H9 (cell line): Measurements from ENCODE around the gene JPH2. TPM values are rescaled to one million over a fixed set of nuclear protein-coding genes. Genes with fewer than 3 reads are reported as not detected.

ENCODE experiments used
- DNase-seq: peaks from one replicate; pipeline ENCODE4 v3.0.0-alpha.2; 2017
- H2AFZ ChIP-seq: one replicate; pipeline ENCODE4 v1.6.1; 2013; ENCODE audit warnings: mild to moderate bottlenecking, low read length, control low read depth, moderate library complexity
- H2AK5ac ChIP-seq: 2 replicates; pipeline ENCODE4 v1.6.1; 2013; ENCODE audit warnings: low read length, control low read depth, mixed read lengths; ENCODE audit not compliant: insufficient read length
- H2BK120ac ChIP-seq: one replicate; pipeline ENCODE4 v1.6.1; 2013; ENCODE audit warnings: low read depth, mild to moderate bottlenecking, low read length, control low read depth, inconsistent platforms; ENCODE audit not compliant: poor library complexity, severe bottlenecking
- H2BK12ac ChIP-seq: 2 replicates; pipeline ENCODE4 v1.6.1; 2013; ENCODE audit warnings: low read length, control low read depth, mixed read lengths, low read depth; ENCODE audit not compliant: insufficient read length
- H2BK15ac ChIP-seq: 2 replicates; pipeline ENCODE4 v1.6.1; 2013; ENCODE audit warnings: low read depth, low read length, control low read depth
- H2BK20ac ChIP-seq: one replicate; pipeline ENCODE4 v1.6.1; 2013; ENCODE audit warnings: low read depth, mild to moderate bottlenecking, low read length, control low read depth, inconsistent platforms; ENCODE audit not compliant: poor library complexity, severe bottlenecking
- H2BK5ac ChIP-seq: 2 replicates; pipeline ENCODE4 v1.6.1; 2013; ENCODE audit warnings: low read length, control low read depth, mixed read lengths; ENCODE audit not compliant: insufficient read length
- H3K14ac ChIP-seq: 2 replicates; pipeline ENCODE4 v1.6.1; 2013; ENCODE audit warnings: low read length, control low read depth; ENCODE audit not compliant: insufficient read depth
- H3K18ac ChIP-seq: 2 replicates; pipeline ENCODE4 v1.6.1; 2013; ENCODE audit warnings: low read depth, mild to moderate bottlenecking, mixed read lengths, low read length, control low read depth; ENCODE audit not compliant: insufficient read length
- H3K23ac ChIP-seq: 2 replicates; pipeline ENCODE4 v1.6.1; 2013; ENCODE audit warnings: low read length, control low read depth, mixed read lengths, low read depth; ENCODE audit not compliant: insufficient read length
- H3K23me2 ChIP-seq: 2 replicates; pipeline ENCODE4 v1.6.1; 2013; ENCODE audit warnings: low read depth, mild to moderate bottlenecking, mixed read lengths, low read length, control low read depth; ENCODE audit not compliant: insufficient read length, poor library complexity, severe bottlenecking
- H3K27ac ChIP-seq: 2 replicates; pipeline ENCODE4 v1.5.1; 2013; ENCODE audit warnings: low read length, control low read depth, mixed read lengths, low read depth; ENCODE audit not compliant: insufficient read length
- H3K27me3 ChIP-seq: 2 replicates; pipeline ENCODE4 v1.6.1; 2013; ENCODE audit warnings: low read length, control low read depth, inconsistent platforms; ENCODE audit not compliant: insufficient read depth
- H3K4ac ChIP-seq: 2 replicates; pipeline ENCODE4 v1.6.1; 2013; ENCODE audit warnings: low read depth, mild to moderate bottlenecking, control low read depth, inconsistent platforms, low read length, moderate library complexity
- H3K4me1 ChIP-seq: 2 replicates; pipeline ENCODE4 v1.6.1; 2013; ENCODE audit warnings: low read length, control low read depth, inconsistent platforms; ENCODE audit not compliant: insufficient read depth
- H3K4me2 ChIP-seq: 2 replicates; pipeline ENCODE4 v1.6.1; 2013; ENCODE audit warnings: low read length, control low read depth, mixed read lengths; ENCODE audit not compliant: insufficient read length, insufficient read depth
- H3K56ac ChIP-seq: 2 replicates; pipeline ENCODE4 v1.6.1; 2013; ENCODE audit warnings: low read depth, mild to moderate bottlenecking, mixed read lengths, low read length, control low read depth; ENCODE audit not compliant: insufficient read length
- H3K79me1 ChIP-seq: 2 replicates; pipeline ENCODE4 v1.6.1; 2013; ENCODE audit warnings: low read depth, mild to moderate bottlenecking, moderate library complexity, low read length, control low read depth, inconsistent platforms; ENCODE audit not compliant: insufficient read depth, poor library complexity, severe bottlenecking
- H3K79me2 ChIP-seq: 2 replicates; pipeline ENCODE4 v1.6.1; 2013; ENCODE audit warnings: low read length, control low read depth, inconsistent platforms; ENCODE audit not compliant: insufficient read depth
- H3K9ac ChIP-seq: 2 replicates; pipeline ENCODE4 v1.6.1; 2013; ENCODE audit warnings: low read length, control low read depth, mixed read lengths; ENCODE audit not compliant: insufficient read length; ENCODE audit errors: extremely low read depth
- H3K9me3 ChIP-seq: one replicate; pipeline ENCODE4 v1.6.1; 2013; ENCODE audit warnings: low read depth, low read length, inconsistent platforms; ENCODE audit not compliant: control insufficient read depth
- H3T11ph ChIP-seq: one replicate; pipeline ENCODE4 v1.6.1; 2013; ENCODE audit warnings: mild to moderate bottlenecking, low read length, control low read depth, inconsistent platforms
- H4K20me1 ChIP-seq: one replicate; pipeline ENCODE4 v1.6.1; 2013; ENCODE audit not compliant: control insufficient read depth, insufficient read length, insufficient read depth
- H4K5ac ChIP-seq: 2 replicates; pipeline ENCODE4 v1.6.1; 2013; ENCODE audit warnings: low read depth, mild to moderate bottlenecking, mixed read lengths, low read length, control low read depth; ENCODE audit not compliant: insufficient read length
- H4K8ac ChIP-seq: replicated peaks from 2 replicates; pipeline ENCODE4 v1.6.1; 2013; ENCODE audit warnings: low read length, control low read depth, mixed read lengths, low read depth; ENCODE audit not compliant: insufficient read length
- H4K91ac ChIP-seq: 2 replicates; pipeline ENCODE4 v1.6.1; 2013; ENCODE audit warnings: low read depth, mild to moderate bottlenecking, moderate library complexity, mixed read lengths, low read length, control low read depth; ENCODE audit not compliant: insufficient read length
- H3K27ac Mint-ChIP-seq, 3 experiments: 2 replicates in 2 of 3; 3 replicates in 1 of 3; pipeline ENCODE4 v1.8.0; 2020 to 2021; ENCODE audit warnings: mixed read lengths in 3 of 3, mild to moderate bottlenecking in 1 of 3, moderate library complexity in 1 of 3
- H3K27me3 Mint-ChIP-seq: 2 replicates; pipeline ENCODE4 v1.8.0; 2021; ENCODE audit warnings: low read depth, mild to moderate bottlenecking, moderate library complexity, mixed read lengths
- H3K36me3 Mint-ChIP-seq, 3 experiments: 2 replicates in 2 of 3; 3 replicates in 1 of 3; pipeline ENCODE4 v1.8.0; 2020 to 2021; ENCODE audit warnings: low read depth in 3 of 3, mixed read lengths in 3 of 3; ENCODE audit not compliant: insufficient read depth in 1 of 3
- H3K4me1 Mint-ChIP-seq, 2 experiments: 2 replicates each; pipeline ENCODE4 v1.8.0; 2020; ENCODE audit warnings: mixed read lengths in 2 of 2
- H3K4me3 Mint-ChIP-seq, 2 experiments: 2 replicates in 1 of 2; 3 replicates in 1 of 2; pipeline ENCODE4 v1.8.0; 2020 to 2021; ENCODE audit warnings: mild to moderate bottlenecking in 2 of 2, mixed read lengths in 2 of 2, moderate library complexity in 1 of 2
- H3K9me3 Mint-ChIP-seq, 2 experiments: 2 replicates in 1 of 2; 3 replicates in 1 of 2; pipeline ENCODE4 v1.8.0; 2020; ENCODE audit warnings: mild to moderate bottlenecking in 2 of 2, mixed read lengths in 2 of 2, moderate library complexity in 1 of 2
- CTCF ChIP-seq: fragments of 200-600 bp; sonication (generic); conservative IDR thresholded peaks from 3 replicates; pipeline ENCODE4 v1.8.0; 2021; ENCODE audit warnings: antibody characterized with exemption, mild to moderate bottlenecking
- WGBS: extraction: QIAGEN DNeasy Blood & Tissue Kit; methylation state at CpG from one replicate; pipeline ENCODE4 v1.1.7; 2013; ENCODE audit warnings: missing lambda C conversion rate, low lambda C conversion rate, mixed read lengths; ENCODE audit not compliant: insufficient read length; ENCODE audit errors: extremely low coverage; 5-methylcytosine and 5-hydroxymethylcytosine counted together
- total RNA-seq: library from RNA; stranded (reverse); gene quantifications from 2 replicates; pipeline ENCODE4 v1.2.1, GENCODE V29; 2021

Gene JPH2
- total RNA-seq, 1 experiment from 2014 or later = 0.31 TPM

DNA sequence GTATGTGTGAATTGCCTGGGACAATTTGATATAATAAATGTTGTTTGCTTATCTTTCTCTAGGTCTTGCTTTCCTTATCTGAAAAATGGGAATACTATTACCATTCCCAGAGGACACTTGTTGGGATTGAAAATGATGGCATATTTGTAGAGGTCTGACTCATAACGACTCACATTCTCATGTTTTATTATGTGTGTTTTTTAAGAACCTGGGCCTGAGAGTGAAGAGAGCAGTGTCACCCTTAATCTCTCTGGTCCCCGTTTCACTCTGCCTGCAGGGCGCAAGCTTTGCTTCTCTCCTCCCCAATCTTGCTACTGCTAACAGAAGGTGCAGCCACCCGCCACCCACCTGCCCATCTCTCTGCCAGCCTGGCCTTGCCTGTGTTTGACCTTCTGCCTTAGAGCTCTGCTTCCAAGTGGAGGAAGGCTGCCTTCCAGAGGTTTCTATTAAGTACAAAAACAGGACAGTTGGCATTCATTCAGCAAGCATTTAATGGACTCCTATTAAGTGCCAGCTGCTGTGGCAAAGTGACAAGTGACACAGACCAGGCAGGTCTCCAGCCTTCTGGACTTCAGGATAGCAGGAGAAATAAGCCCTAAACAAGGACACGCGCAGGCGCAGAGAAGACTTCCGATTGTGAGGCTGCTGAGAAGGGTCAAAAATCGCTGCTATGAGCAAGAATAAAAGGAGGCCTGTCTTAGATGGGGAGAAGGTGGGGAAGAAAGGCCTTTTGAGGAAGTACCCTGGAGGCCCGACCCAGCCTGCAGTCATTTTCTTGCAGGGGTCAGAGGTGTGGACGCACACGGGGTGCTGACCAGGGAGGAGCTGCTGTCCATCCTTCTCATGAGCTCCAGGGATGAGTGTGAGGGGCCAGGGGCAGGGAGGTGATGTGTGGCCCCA, 112.5 kb downstream of the JPH2 start:
- Histone ChIP-seq H3K27me3 (no peaks in the 10 kb centered on the region), H3K4me2 (no peak overlapping the region), H3K79me2 (no peaks in the 10 kb centered on the region), H3K9ac (no peak overlapping the region), H3K23me2 (no peaks in the 10 kb centered on the region), H4K5ac (no peak overlapping the region), H3K23ac (no peak overlapping the region), H2BK20ac (no peak overlapping the region), H2BK12ac (no peak overlapping the region), H3K4me1 (no peaks in the 10 kb centered on the region), H2BK120ac (no peak overlapping the region), H2BK5ac (no peak overlapping the region), H4K20me1 (no peaks in the 10 kb centered on the region), H3K56ac (no peak overlapping the region), H2AK5ac (no peak overlapping the region), H3T11ph (no peak overlapping the region), H3K27ac (no peak overlapping the region), H2BK15ac (no peak overlapping the region), H3K14ac (no peak overlapping the region), H4K8ac (no peak overlapping the region), H4K91ac (no peak overlapping the region), H2AFZ (no peak overlapping the region), H3K9me3 (no peaks in the 10 kb centered on the region), H3K4ac (no peak overlapping the region), H3K79me1 (no peaks in the 10 kb centered on the region), H3K18ac (no peak overlapping the region)
- Mint-ChIP-seq H3K27me3 (no peaks in the 10 kb centered on the region; the same call in 1 of the 2 replicates), H3K27ac (0 out of 7 replicates have a peak overlapping the region, but pooled peaks of 1 of the 3 experiments have one; percentile 31), H3K9me3 (no peaks in the 10 kb centered on the region), H3K4me1 (peaks cover 11 to 15% of the 10 kb centered on the region in 2 experiments), H3K36me3 (no peaks in the 10 kb centered on the region), H3K4me3 (no peak overlapping the region)
- no peak for TF ChIP-seq CTCF
- no peak for DNase-seq
- no CpG with 5 or more reads among the region's 12 CpGs for WGBS
